Glomerular endothelial cell (primary cell): ENCODE measurements around the gene HOXA13. TPM values are rescaled to one million over a fixed set of nuclear protein-coding genes. Genes with fewer than 3 reads are reported as not detected.

ENCODE experiments used
- DNase-seq: peaks from one replicate; pipeline ENCODE4 v3.0.0-alpha.2; 2011; ENCODE audit warnings: low read depth, low spot score; ENCODE audit errors: extremely low read depth
- total RNA-seq: library from RNA; depleted of rRNA; stranded (reverse); fragments of >200 nt; gene quantifications from 2 replicates; pipeline ENCODE4 v1.2.3, GENCODE V29; 2015

HOXA13 gene
- total RNA-seq, 1 donor from 2014 or later = not detected

DNA sequence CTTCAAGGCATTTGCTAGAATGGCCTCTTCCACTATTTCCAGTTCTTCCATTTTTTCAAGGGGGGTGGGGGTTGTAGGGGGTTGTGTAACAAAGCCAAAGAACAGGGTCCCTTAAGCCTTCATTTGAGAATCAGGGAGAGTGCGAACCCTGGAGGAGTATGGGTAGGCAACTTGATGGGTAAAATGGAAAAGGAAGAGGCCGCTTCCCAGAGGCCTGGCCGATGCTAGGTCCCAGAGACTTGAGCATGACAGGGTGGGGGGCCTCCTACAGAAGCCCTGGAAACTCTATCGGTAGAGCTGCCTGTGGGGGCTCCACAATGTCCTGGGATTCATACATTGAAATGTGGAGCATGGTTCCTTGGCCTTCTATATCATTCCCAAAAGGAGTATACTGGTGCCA lies 9.1 kb upstream of the HOXA13 start:
- DNase-seq = no peak

DNA sequence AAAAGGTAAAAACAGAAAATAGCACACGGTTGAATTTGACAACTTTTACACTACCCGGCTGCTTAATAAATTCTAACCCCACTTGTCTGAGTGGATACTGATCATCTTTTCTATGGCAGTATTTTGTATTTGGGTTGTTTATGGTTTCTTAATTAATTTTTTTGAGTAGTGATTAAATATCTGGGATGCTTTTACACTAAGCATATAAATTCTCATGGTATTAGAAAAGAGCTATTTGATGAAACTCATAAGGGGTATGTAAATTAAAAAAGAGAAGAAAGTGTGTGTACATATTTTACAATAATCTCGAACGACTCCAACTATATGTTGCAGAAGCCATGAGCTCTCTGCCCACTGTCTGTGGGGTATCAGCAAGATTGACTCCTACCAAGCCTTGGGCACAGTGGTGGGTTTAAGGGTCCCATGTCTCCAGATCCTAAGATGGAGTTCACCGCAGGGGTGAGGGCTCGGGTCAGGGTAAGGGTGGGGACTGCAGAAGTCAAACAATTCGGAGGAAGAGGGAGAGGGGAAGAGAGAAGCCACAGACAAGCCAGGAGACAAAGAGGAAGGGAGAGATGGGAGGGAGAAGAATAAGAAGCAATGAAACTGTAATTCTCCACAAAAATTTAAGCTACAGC lies 7.6 kb upstream of the HOXA13 start:
- no peak for DNase-seq

GRCh38 chr7:27205325-27206280 lies 5.7 kb upstream of the HOXA13 start:
- DNase-seq = no peak

DNA sequence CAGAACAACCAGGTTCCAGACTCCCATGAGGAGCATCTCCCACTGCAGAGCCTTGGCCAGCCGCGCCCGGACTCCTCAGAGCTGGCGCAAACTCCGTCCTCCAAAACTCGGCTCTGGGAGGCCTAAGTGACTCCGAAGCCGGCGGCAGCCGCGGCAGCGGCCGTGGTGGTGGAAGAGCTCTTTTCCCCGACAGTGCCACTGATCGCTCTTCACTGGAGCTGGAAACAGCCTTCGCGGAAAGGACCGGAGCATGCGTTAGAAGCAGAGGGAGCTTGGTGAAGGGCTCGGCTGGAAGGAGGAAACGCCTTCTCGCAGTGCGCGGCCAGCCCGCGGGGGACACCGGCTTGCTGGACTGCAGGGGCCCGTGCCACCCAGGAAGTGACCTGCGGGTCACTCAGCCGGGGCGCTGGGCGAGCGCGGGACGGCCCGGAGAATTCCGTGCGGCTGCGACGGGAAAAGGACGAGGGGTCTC lies 5.0 kb upstream of the HOXA13 start:
- no peak for DNase-seq

DNA sequence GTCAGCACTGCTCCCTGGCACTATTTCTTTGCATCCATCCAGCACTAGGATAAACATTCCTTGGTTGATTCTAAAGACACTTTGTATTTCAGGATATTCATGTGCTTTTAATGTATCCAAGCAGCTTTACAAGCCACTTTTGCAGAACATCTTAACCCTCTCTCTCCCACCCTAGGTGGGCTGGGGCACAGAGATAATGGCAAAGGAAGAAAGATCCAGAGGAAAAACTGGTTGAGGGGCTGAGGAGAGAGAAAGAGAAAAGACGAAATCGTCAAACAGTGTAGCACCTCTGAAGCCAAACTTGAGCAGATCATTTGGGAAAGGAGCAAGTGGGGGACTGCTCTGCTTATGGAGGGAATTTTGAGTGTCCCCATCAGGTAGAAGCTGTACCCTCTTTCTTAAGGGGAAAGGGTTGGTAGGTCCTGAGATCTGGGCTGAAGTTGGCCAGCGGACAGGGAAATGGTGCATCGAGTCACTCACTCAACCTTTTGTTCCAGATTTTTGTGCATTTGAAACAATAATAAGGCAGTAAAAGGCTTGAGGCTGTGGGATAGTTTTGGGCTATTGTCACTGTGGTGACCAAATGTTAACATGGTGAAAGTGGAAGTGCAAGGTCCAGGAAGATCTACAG lies 4.2 kb upstream of the HOXA13 start:
- DNase-seq = no peak

DNA sequence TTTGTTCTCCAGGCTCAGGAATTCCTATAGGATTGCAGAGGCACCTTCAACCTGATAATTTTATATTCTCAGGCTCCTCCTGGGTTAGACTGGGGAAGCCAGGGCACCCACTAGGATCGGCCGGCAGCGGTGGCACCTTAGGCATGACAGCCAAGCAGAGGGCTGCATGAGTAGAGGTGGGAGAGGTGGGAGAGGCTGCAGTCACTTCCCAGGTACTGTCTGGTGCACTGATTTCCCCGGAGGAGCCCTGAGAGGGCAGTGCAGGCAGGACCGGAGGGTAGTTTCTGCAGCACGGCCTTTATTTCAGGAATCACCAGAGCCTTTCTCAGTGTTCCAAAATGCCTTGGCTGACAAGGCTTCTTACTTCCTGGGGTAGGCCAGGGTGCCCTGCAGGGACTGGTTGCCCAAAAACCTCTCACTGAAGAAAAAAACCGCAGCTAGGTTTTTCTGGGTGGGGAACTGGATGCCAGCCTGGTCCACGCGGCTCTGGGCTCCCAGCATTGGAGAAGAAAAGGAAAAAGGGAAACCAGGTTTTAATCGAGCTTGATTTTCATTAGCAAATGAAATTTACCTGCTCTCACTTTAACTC lies 3.6 kb upstream of the HOXA13 start:
- no peak for DNase-seq

DNA sequence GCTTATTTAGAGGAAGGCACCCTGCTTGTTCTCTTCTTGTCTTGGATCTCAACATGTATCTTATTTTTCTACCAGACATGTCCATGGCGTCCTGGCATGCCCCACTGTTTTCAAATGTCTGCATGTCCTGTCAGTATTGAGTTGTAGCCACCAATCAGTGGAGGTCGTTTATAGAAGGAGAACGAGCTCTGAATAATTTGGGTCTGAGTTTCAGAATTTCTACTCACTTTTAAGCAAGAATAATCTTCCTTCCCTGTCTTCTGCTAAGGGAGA lies 2.9 kb upstream of the HOXA13 start:
- DNase-seq = no peak

DNA sequence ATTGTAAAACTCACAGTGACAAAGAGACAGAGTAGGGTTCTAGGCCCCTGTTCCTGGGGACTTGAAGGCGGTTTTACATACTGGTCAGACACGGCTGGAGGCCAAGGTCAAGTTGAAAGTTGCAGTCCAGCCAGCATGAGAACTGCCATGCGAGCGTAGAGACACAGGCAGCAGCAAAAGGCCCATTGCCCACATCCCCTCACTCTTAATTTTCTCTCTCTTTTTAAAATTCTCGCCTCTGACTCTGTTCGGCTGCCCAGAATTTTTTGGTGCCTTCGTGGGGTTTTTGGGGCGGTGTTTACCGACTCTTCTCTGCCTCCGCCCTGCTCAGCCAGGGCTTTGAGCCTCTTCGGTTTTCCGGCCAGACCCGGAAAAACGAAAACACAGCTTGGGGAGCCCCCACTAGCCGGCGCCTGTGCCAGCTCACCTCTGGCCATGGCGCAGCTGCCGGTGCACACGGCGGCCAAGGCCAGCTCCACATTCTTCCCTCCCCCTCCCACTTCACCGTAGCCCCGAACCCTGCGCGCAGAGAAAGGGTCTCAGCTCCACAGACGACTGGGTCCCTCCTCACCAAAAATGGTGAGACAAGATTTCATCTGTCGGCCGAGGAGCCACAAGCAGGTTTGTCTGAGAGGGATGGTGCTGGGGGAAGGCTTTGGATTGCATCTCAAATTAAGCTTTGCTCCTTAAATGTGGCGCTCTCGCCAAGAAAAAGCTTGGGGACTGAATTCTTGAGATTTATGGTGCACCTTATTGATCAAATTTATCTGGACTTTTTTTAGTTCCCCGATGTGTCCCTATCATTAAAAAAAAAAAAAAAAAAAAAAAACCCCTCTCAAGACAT lies 2.3 kb upstream of the HOXA13 start:
- no peak for DNase-seq

GRCh38 chr7:27201580-27202017 lies 1.7 kb upstream of the HOXA13 start:
- DNase-seq = no peak

- no peak for DNase-seq
Observed at GRCh38 chr7:27200761-27201579, 1.1 kb upstream of the HOXA13 start.

DNA sequence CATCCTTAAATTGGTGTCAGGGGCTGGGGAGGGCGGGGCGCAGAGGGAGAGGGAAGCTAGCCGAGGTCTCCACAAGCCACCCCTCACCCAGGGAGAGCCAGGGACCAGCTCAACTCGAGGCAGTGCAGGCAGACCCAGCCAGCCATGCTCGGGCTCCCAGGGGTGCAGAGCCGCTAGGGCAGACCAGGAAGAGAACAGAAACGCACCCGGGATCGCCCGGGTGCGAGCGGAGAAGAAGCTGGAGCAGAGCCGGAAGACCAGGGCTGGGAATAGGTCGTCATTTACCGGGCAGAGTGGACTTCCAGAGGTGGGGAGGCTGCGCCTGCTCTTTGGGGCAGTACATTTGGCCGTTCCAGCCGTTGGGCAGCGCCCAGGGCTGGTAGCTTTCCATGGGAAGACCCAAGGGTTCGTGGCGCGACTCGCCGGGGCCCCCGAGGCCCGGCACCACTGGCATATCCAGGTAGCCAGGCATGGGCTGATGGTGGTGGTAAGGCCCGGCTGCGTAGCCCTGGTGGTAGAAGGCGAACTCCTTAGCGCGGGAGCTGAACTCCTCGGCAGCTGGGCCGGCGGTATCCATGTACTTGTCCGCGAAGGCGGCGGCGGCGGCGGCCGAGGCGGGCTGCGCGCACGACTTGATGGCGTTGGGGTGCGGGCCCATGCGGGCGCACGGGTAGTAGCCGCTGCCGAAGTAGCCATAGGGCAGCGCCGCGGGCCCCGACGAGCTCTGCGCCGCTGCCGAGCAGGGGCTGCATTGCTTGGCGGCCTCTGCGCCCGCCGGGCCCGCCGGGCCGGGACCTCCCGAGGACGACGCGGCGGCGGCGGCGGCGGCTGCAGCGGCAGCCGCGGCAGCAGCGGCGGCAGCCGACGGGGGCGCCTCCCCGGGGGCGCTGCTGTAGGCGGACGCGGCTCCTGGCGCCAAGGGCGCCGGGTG lies 755 bp downstream of the HOXA13 start:
- DNase-seq = no peak

DNA sequence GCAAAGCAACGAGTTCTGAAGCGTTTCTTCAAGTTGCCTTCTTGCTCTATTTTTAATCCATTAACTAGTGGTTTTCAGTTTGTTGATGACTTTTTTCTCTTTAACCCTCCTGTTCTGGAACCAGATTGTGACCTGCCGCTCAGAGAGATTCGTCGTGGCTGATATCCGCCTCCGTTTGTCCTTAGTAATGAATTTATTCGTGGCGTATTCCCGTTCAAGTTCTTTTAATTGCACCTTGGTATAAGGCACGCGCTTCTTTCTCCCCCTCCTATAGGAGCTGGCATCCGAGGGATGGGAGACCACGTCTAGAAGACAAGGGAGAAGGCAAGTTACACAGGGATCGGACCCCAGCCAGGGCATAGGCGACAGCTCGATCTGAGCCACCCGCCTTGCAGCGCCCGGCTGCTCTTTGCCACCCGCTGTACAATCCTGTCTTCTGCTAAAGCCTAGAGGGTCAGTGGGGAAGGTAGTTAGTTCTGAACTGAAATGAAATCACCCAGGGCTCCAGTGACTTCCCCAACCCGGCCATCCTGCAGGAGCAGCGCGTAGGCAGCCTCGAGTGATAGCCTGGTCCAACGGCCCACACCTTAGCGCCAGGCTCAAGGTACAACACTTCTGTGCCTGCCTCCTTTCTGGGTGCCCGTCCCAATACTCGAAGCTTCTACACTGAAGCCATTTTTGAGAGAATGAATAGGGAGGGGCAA lies 1.6 kb downstream of the HOXA13 start:
- no peak for DNase-seq

DNA sequence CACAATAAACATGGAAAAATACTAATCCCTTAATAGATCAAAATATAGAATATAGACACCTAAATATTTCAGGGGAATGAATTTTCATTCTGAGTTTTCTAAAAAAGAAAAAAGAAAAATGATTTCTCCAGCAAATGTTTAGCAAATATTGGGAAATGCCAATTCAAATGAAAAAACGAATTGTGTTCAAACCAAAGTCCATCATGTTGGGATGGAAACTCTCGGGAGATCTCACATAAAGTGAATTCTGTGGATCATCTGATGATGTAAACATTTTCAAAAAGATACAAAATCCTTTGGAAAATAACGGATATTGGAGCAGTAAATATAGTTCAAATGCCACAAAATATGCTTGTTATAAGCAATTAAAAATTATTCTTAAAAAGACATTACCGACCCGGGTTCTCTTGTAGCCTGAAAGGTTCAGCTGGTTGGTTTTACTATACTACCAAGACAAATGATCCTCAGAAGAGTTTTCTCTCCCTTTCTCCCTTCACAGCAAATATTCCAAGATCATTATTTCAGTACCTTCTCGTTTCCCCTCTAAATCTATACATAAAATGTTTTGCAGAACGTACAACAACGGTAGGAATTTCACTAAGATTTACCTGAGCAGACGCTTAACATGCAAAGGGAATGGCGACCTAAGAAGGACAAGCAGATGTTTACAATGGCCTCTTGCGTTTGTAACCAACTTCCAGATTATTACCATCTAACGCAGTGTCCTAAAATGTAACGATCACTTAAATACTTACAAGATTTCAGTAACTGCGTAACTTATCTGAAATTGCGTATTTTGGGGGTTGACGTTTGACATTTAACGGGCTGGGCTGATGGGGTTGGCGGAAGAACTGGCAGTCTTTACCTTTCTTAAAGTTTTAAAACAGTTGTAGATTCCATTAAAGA lies 2.5 kb downstream of the HOXA13 start:
- no peak for DNase-seq

DNA sequence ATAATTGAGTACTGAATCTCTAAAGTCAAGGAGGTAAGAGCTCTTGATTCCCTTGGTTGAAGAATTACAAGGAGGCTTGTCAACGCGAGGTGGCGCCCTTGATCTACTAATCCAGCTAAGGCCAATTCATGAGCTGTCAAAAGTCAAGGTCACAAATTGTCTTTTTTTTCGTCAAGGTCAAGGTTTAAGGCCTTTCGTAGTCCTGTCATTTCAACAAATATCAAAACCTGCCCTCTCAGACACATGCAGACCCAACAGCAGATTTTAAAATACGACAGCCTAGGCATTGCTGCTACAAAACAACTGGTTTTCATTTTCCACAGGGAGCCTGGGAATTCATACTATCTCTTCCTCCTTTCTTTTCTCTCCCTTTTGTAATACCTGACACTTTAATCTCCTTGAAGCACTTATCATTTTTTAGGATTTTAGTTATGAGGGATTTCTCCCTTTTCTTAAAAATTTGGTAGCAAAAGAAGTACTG lies 3.6 kb downstream of the HOXA13 start:
- DNase-seq = no peak

DNA sequence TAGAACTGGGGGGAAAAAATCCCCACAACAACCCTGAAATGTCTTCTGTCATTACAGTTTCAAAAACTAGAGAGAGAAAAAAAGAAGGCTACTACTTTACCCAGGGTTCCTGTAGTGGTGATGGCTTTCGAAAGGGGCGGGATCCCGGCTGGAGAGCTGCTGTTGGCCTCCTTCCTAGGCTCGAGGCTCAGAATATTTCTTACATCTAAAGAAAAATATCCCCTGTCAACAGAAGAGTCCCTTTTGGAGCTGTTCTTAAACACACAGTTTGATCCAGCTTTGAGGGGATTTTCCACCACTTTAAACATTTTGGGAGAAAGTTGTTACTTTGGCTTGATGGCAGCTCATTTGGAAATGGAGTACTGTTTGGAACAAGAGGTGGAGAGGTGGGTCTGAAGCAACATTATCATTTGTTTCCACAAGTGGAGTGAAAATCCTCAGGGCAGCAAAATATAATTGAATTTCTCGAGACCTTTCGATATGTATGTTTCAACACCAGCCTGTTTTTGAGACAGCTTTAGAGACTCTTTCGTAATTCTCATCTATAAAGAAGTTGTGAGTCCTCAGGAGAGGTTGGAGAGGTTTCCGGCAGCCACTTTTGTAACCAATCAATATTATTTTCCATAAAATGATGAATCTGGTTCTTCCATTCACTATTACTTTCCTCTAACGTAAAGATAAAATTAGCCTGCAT lies 5.1 kb downstream of the HOXA13 start:
- DNase-seq = no peak

- DNase-seq = no peak
Observed at GRCh38 chr7:27194002-27194352, 5.9 kb downstream of the HOXA13 start.
